Right lobe of liver (tissue), 4 donors: ENCODE data around the gene SCFD2.

Experiments used
- POLR2A ChIP-seq: fragments of 450-650 bp; IDR thresholded peaks from one replicate; pipeline ENCODE4 v1.6.1; 2017; ENCODE audit warnings: antibody characterized with exemption, mild to moderate bottlenecking
- TF ChIP-seq, protein P1 (sequence below), 4 donors: fragments of 200-600 bp in 3 of 4; fragments of 450-650 bp in 1 of 4; IDR thresholded peaks; one replicate each; pipeline versions ENCODE4 v1.5.1 to v1.8.0; 2016 to 2022; ENCODE audit warnings: antibody characterized with exemption in 4 of 4, mild to moderate bottlenecking in 2 of 4
- donor health status: DM: no; HTN: no; CAD: no.
- donor health status: DM: no; HTN: no; CAD: no.
- donor health status: DM: no; HTN: yes; CAD: no.

DNA sequence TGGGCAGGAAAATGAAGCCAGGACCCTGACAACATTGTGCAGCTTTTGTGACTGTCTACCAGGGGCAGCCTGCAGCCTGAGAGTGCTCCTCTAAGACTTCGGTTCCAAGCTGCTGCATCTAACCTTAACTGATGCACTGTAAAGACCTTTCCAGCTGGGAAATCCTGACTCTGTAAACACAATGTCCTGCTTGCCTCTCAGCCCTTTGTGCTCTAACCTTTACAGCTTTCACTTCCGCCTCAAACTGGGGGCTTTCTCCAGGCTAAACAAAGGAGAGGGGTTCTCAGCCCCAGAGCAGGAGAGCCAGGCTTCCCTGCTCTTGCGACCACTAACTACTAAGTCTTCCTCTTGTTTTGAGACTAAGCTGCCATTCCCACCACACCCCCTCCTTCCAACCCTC is 523.1 kb downstream of the SCFD2 start:
- TF ChIP-seq, protein P1, sequence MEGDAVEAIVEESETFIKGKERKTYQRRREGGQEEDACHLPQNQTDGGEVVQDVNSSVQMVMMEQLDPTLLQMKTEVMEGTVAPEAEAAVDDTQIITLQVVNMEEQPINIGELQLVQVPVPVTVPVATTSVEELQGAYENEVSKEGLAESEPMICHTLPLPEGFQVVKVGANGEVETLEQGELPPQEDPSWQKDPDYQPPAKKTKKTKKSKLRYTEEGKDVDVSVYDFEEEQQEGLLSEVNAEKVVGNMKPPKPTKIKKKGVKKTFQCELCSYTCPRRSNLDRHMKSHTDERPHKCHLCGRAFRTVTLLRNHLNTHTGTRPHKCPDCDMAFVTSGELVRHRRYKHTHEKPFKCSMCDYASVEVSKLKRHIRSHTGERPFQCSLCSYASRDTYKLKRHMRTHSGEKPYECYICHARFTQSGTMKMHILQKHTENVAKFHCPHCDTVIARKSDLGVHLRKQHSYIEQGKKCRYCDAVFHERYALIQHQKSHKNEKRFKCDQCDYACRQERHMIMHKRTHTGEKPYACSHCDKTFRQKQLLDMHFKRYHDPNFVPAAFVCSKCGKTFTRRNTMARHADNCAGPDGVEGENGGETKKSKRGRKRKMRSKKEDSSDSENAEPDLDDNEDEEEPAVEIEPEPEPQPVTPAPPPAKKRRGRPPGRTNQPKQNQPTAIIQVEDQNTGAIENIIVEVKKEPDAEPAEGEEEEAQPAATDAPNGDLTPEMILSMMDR (IDR thresholded peaks at IDR 0.05), result no peak
- TF ChIP-seq POLR2A, result no peak
